ENCODE results near the gene ARHGAP23.

Gene ARHGAP23

GRCh38 chr17:38549285-38549684, 121.0 kb downstream of the ARHGAP23 start:
- DNase-seq (ENCODE audit: low read depth in 3 of 3), result no peak

GRCh38 chr17:38550661-38551060, 122.4 kb downstream of the ARHGAP23 start:
- no peak for DNase-seq (ENCODE audit: low read depth in 3 of 3)

- no peak for DNase-seq (ENCODE audit: low read depth in 3 of 3)
These were observed 122.9 kb downstream of the ARHGAP23 start for GRCh38 chr17:38551121-38551520.

GRCh38 chr17:38552343-38552742, 124.1 kb downstream of the ARHGAP23 start:
- DNase-seq (ENCODE audit: low read depth in 3 of 3), result no peak

- DNase-seq (ENCODE audit: low read depth in 3 of 3), result no peak
These were observed 126.4 kb downstream of the ARHGAP23 start for GRCh38 chr17:38554430-38555350.

DNA sequence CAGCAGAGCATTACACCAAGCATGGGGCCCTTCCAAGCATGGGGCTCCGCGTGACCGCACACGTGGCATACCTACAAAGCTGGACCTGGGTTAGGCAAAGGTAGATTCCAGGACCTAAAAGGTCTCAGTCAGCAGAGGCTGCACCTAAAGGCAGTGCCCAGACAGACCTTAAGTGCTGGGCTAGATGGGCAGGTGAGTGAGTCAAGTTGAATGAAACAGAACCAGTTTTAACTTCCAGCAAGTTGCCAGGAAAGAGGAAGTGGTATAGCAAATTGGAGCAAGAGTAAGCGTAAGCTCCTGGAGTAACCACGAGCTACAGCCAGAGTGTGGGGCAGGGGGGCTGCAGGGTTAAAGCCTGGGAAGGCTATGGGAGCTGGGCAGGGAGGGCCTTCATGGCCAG, 128.0 kb downstream of the ARHGAP23 start:
- no peak for DNase-seq (ENCODE audit: low read depth in 3 of 3)

- no peak for DNase-seq (ENCODE audit: low read depth in 3 of 3)
These were observed 129.1 kb downstream of the ARHGAP23 start for GRCh38 chr17:38557396-38557795.

DNA sequence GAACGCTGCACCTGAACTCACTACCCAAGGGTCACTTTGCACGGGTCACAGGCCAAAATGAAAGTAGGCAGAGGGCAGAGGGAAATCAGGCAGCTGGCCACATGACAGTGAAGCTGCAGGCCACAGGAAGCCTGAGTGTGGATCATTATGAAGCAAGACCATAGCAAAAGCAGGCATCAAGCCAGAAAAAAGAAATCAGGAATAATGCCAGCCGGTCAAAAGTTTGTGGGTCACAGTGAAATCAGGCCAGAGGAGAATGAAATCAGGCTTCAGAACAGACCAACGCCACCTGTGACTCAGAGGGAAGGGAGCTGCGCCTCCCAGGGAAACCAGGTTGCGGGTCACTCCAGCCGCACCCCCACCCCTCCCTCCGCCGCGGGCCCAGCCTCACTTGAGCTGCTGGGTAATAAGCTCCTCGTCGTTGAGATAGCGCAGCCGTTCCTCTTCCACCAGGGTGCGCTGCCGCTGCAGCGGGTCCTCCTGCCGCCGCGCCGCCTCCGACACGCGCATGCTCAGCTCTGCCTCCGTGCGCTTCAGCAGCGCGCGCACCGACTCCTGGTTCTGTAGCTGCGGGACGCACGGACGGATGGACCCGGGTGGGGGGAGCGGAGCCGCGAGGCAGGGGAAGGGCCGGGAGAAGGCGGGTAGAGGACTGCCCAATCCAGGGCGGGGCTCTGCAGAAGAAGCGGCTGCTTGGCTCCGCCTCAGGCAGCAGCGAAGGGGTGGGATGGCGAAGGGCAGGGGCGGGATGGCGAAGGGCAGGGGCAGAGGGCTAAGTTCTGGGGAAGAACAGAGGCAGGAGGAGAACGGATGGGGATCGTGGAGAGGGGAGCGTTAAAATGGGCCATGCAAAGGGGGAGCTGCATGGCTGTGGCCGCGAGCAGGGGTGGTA, 129.8 kb downstream of the ARHGAP23 start:
- DNase-seq (ENCODE audit: low read depth in 3 of 3), result peak; percentile 81 to 90 (median 83)

- DNase-seq (ENCODE audit: low read depth in 3 of 3), result no peak
These were observed 130.4 kb downstream of the ARHGAP23 start for GRCh38 chr17:38558728-38559050.

DNA sequence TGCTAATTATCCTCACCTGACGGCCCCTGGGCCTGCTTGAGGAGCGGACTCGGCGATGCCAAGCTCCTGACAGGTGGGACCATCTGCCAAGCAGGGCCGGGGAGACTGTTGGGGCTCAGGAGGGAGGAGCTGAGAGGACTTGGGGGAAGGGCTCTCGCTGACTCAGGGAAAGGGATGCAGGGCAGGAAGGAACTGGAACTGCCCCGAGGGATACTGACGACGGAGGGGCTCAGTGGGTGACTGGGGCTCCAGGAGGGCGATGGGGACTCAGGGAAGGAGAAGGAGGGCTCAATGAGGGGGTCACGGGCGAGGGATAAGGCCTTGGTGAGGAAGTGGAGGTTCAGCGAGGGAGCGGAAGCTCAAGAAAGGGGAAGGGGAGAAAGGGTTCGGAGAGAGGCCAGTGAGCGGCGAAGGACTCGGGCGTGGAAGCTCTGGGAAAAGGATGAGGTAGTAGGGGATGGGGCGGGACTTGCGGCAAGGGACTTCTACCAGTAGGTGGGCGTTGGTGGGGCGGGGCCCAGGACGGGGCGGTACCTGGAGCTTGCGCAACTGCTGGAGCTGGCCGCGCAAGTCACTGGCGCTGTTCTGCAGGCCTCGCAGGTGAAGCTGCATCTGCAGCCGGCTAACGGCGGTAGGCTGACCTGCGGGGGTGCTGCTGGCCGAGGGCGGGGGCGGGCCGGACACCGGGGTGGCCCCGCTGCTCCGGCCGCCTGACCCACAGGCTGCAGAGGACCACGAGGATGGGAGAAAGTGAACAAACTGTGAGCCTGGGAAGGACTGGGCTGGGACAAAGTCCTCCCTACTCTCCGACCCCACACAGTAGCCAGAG, 131.0 kb downstream of the ARHGAP23 start:
- DNase-seq (ENCODE audit: low read depth in 3 of 3), result peak; percentile 77 to 94 (median 79)

GRCh38 chr17:38559880-38560230, 131.6 kb downstream of the ARHGAP23 start:
- no peak for DNase-seq (ENCODE audit: low read depth in 3 of 3)

DNA sequence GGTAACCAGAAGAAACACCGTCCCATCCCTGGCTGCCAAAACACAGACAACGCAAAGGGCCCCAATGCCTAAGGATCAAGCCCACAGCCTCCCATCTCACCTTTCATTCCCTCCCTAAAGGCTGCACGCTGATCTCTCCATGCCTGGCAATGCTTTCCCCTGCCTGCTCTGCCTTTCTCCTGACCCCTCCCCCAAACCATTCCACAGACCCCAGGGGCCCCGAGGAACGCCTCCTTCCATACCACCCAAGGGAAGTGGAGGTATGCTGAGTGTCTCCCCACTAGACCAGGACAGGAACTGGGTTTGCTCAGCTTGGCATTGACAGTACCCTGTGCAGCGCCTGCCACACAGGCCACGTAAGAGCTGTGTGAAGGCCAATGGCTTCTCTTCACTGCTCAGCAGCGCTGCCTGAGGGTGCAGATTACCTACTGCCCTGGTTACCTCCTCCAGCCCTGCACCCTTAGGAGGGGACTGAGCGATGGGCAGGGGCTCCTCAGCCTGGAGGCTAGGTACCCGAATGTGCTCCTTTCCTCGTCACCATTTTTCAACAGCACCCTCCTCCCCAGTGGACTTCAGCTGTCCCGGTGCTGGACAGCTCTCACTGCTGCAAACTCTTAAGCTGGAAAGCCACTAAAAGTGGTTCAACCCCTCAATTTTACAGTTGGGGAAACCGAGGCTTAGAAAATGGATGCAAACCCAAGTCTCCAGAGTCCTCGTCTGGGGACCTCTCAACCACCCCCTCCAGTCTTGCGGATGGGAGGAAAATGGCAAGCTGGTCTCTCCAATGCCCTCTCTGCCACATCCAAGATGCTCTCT, 132.4 kb downstream of the ARHGAP23 start:
- no peak for DNase-seq (ENCODE audit: low read depth in 3 of 3)

- DNase-seq (ENCODE audit: low read depth in 3 of 3), result no peak
These were observed 133.4 kb downstream of the ARHGAP23 start for GRCh38 chr17:38561416-38562214.
